Caco-2 (cell line): Measurements from ENCODE around the gene CTAG1A. TPM values are rescaled to one million over a fixed set of nuclear protein-coding genes. Genes with fewer than 3 reads are reported as not detected.

ENCODE experiments used
- total RNA-seq: library from RNA; stranded (reverse); gene quantifications from 2 replicates; pipeline ENCODE4 v1.2.3, GENCODE V29; 2022

The CTAG1A gene
- total RNA-seq, 1 experiment from 2014 or later, result not detected

Other genes starting within 250 kb of the CTAG1A start
- 546 and 634 TPM in 2 replicates for gene FLNA, start 210.5 kb upstream of the CTAG1A start, total RNA-seq
- 67.2 and 70.1 TPM in 2 replicates for gene EMD, start 205.8 kb upstream of the CTAG1A start, total RNA-seq
- gene RPL10, start 186.8 kb upstream of the CTAG1A start, total RNA-seq, result 2,081 and 2,086 TPM in 2 replicates
- 8.8 and 9.7 TPM in 2 replicates for gene DNASE1L1, start 175.9 kb upstream of the CTAG1A start, total RNA-seq
- gene TAFAZZIN, start 173.6 kb upstream of the CTAG1A start, total RNA-seq, result 30.2 and 34.0 TPM in 2 replicates
- 107 and 112 TPM in 2 replicates for gene ATP6AP1, start 156.5 kb upstream of the CTAG1A start, total RNA-seq
- gene GDI1, start 148.0 kb upstream of the CTAG1A start, total RNA-seq, result 68.7 and 69.5 TPM in 2 replicates
- gene FAM50A, start 141.0 kb upstream of the CTAG1A start, total RNA-seq, result 75.9 and 82.3 TPM in 2 replicates
- gene PLXNA3, start 126.9 kb upstream of the CTAG1A start, total RNA-seq, result 58.4 and 61.5 TPM in 2 replicates
- 26.0 and 26.7 TPM in 2 replicates for gene LAGE3, start 105.9 kb upstream of the CTAG1A start, total RNA-seq
- gene UBL4A, start 98.5 kb upstream of the CTAG1A start, total RNA-seq, result 38.8 and 42.5 TPM in 2 replicates
- gene SLC10A3, start 94.5 kb upstream of the CTAG1A start, total RNA-seq, result 19.6 and 22.5 TPM in 2 replicates
- 23.0 and 27.3 TPM in 2 replicates for gene FAM3A, start 68.9 kb upstream of the CTAG1A start, total RNA-seq
- 83.6 and 103 TPM in 2 replicates for gene G6PD, start 38.3 kb upstream of the CTAG1A start, total RNA-seq
- 28.6 and 29.3 TPM in 2 replicates for gene IKBKG, start 37.5 kb upstream of the CTAG1A start, total RNA-seq
- gene CTAG1B, start 34.1 kb downstream of the CTAG1A start, total RNA-seq, result not detected in 2 replicates
- gene CTAG2, start 68.4 kb downstream of the CTAG1A start, total RNA-seq, result not detected in 2 replicates
- gene GAB3, start 165.9 kb downstream of the CTAG1A start, total RNA-seq, result not detected in 2 replicates
- gene DKC1, start 177.7 kb downstream of the CTAG1A start, total RNA-seq, result 106 and 107 TPM in 2 replicates
- gene MPP1, start 220.4 kb downstream of the CTAG1A start, total RNA-seq, result 26.6 and 27.0 TPM in 2 replicates
- gene SMIM9, start 249.5 kb downstream of the CTAG1A start, total RNA-seq, result not detected in 2 replicates